ENCODE measurements around the gene TRIM16. TPM values are rescaled to one million over a fixed set of nuclear protein-coding genes. Genes with fewer than 3 reads are reported as not detected.
A peak's percentile ranks its signal among the peaks of the same experiment; 100 is the strongest.

The TRIM16 gene
- total RNA-seq, 1 donor from 2014 or later: 32.1 TPM

GRCh38 chr17:15660077-15660476, 24.0 kb downstream of the TRIM16 start:
- peaks cover 16% of the 10 kb centered on the region for H3K4me1 Mint-ChIP-seq
- peaks cover 17% of the 10 kb centered on the region for H3K36me3 Mint-ChIP-seq
- H3K9ac ChIP-seq: no peak overlapping the region
- TF ChIP-seq EZH2 (IDR thresholded peaks at IDR 0.05) (no peak), EZH2phosphoT487 (IDR thresholded peaks at IDR 0.05) (no peak), CTCF (IDR thresholded peaks at IDR 0.05) (no peak)
- no peaks in the 10 kb centered on the region for H3K79me2 ChIP-seq (ENCODE audit: low read depth)
- no peaks in the 10 kb centered on the region for H4K20me1 ChIP-seq (ENCODE audit: low read depth)
- no peak overlapping the region for H3K4me3 Mint-ChIP-seq
- no peak for DNase-seq (ENCODE audit: low spot score)
- H3F3A ChIP-seq (ENCODE audit: low read depth): no peaks in the 10 kb centered on the region
- no peaks in the 10 kb centered on the region for H3K27me3 Mint-ChIP-seq (ENCODE audit: insufficient read depth, low read depth)
- no peak overlapping the region for H2AFZ ChIP-seq (replicated peaks)
- no peaks in the 10 kb centered on the region for H3K36me3 ChIP-seq
- peaks cover 2% of the 10 kb centered on the region for H3K4me1 ChIP-seq
- peak overlapping the region; percentile 57 for H3K27ac Mint-ChIP-seq
- H3K9me3 ChIP-seq (ENCODE audit: low read depth): no peaks in the 10 kb centered on the region
- H3K27me3 ChIP-seq: no peaks in the 10 kb centered on the region
- H3K9me3 Mint-ChIP-seq: peaks cover 2% of the 10 kb centered on the region
- no peak overlapping the region for H3K4me3 ChIP-seq
- H3K27ac ChIP-seq: no peak overlapping the region
- H3K4me2 ChIP-seq: no peak overlapping the region

GRCh38 chr17:15659663-15660062, 24.4 kb downstream of the TRIM16 start:
- TF ChIP-seq CTCF (IDR thresholded peaks at IDR 0.05): no peak
- TF ChIP-seq EZH2 (IDR thresholded peaks at IDR 0.05): no peak
- TF ChIP-seq EZH2phosphoT487 (IDR thresholded peaks at IDR 0.05): no peak
- peaks cover 17% of the 10 kb centered on the region for H3K36me3 Mint-ChIP-seq
- Histone ChIP-seq H3K36me3 (no peaks in the 10 kb centered on the region), H3K9me3 (ENCODE audit: low read depth) (no peaks in the 10 kb centered on the region), H3K4me2 (no peak overlapping the region), H3K27me3 (no peaks in the 10 kb centered on the region), H3F3A (ENCODE audit: low read depth) (no peaks in the 10 kb centered on the region), H3K4me1 (peaks cover 6% of the 10 kb centered on the region), H3K27ac (no peak overlapping the region), H4K20me1 (ENCODE audit: low read depth) (no peaks in the 10 kb centered on the region), H3K4me3 (no peak overlapping the region), H3K9ac (no peak overlapping the region), H2AFZ (replicated peaks) (no peak overlapping the region), H3K79me2 (ENCODE audit: low read depth) (no peaks in the 10 kb centered on the region)
- H3K4me3 Mint-ChIP-seq: no peak overlapping the region
- H3K9me3 Mint-ChIP-seq: peaks cover 2% of the 10 kb centered on the region
- no peaks in the 10 kb centered on the region for H3K27me3 Mint-ChIP-seq (ENCODE audit: insufficient read depth, low read depth)
- H3K4me1 Mint-ChIP-seq: peaks cover 20% of the 10 kb centered on the region
- no peak for DNase-seq (ENCODE audit: low spot score)
- H3K27ac Mint-ChIP-seq: no peak overlapping the region

GRCh38 chr17:15659236-15659635, 24.9 kb downstream of the TRIM16 start:
- no peak overlapping the region for H3K27ac ChIP-seq
- Mint-ChIP-seq H3K4me1 (peaks cover 25% of the 10 kb centered on the region), H3K27ac (no peak overlapping the region)

More at GRCh38 chr17:15659236-15659635, 24.9 kb downstream of the TRIM16 start:
- Histone ChIP-seq H3K9me3 (ENCODE audit: low read depth) (no peaks in the 10 kb centered on the region), H3K9ac (no peak overlapping the region), H3K4me3 (no peak overlapping the region), H4K20me1 (ENCODE audit: low read depth) (no peaks in the 10 kb centered on the region), H3K27me3 (no peaks in the 10 kb centered on the region), H3F3A (ENCODE audit: low read depth) (no peaks in the 10 kb centered on the region), H3K79me2 (ENCODE audit: low read depth) (no peaks in the 10 kb centered on the region), H3K4me1 (peaks cover 10% of the 10 kb centered on the region), H3K36me3 (no peaks in the 10 kb centered on the region), H3K4me2 (no peak overlapping the region), H2AFZ (replicated peaks) (no peak overlapping the region)
- no peaks in the 10 kb centered on the region for H3K27me3 Mint-ChIP-seq (ENCODE audit: insufficient read depth, low read depth)
- no peak for TF ChIP-seq EZH2phosphoT487 (IDR thresholded peaks at IDR 0.05)
- TF ChIP-seq EZH2 (IDR thresholded peaks at IDR 0.05): no peak
- no peak for TF ChIP-seq CTCF (IDR thresholded peaks at IDR 0.05)
- no peak overlapping the region for H3K4me3 Mint-ChIP-seq
- peaks cover 2% of the 10 kb centered on the region for H3K9me3 Mint-ChIP-seq
- H3K36me3 Mint-ChIP-seq: peaks cover 13% of the 10 kb centered on the region
- no peak for DNase-seq (ENCODE audit: low spot score)

Data from neural progenitor cell (in vitro differentiated cells).